HEK293T (cell line): ENCODE results near the gene CCDC51.

Source experiments
- BHLHE40 ChIP-seq: fragments of 450-650 bp; IDR thresholded peaks from 2 replicates; pipeline ENCODE4 v1.6.1; 2016; ENCODE audit warnings: mild to moderate bottlenecking, moderate library complexity, borderline replicate concordance
- SP1 ChIP-seq: fragments of 450-650 bp; IDR thresholded peaks from 2 replicates; pipeline ENCODE4 v1.6.1; 2017

DNA sequence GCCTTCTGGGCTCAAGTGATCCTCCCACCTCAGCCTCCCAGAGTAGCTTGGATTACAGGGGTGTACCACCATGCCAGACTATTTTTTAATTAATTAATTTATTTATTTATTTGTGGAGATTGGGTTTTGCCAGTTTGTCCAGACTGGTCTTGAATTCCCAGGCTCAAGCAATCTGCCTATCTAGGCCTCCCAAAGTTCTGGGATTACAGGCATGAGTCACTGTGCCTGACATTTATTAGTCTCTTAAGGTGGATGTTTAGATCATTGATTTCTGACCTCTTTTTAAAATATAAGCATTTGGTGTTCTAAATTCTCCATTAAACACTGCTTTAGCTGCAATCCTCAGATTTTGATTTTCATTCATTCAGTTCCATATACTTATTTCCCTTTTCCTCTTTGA lies 52.3 kb downstream of the CCDC51 start:
- TF ChIP-seq SP1: no peak
- no peak for TF ChIP-seq BHLHE40
